Neural cell (in vitro differentiated cells): Measurements from ENCODE around the gene HOXC5.

Experiments used
- CTCF ChIP-seq: fragments of 450-650 bp; IDR thresholded peaks from 2 replicates; pipeline ENCODE4 v1.5.1; 2014; ENCODE audit warnings: antibody characterized with exemption, mild to moderate bottlenecking, moderate library complexity; ENCODE audit not compliant: poor library complexity, severe bottlenecking
- EP300 ChIP-seq: fragments of 450-650 bp; conservative IDR thresholded peaks from 2 replicates; pipeline ENCODE4 v1.6.1; 2014; ENCODE audit warnings: antibody characterized with exemption, mild to moderate bottlenecking, moderate library complexity; ENCODE audit not compliant: poor library complexity, severe bottlenecking
- MXI1 ChIP-seq: fragments of 450-650 bp; conservative IDR thresholded peaks from 2 replicates; pipeline ENCODE4 v1.6.1; 2014; ENCODE audit warnings: antibody characterized with exemption, mild to moderate bottlenecking; ENCODE audit not compliant: poor library complexity, severe bottlenecking
- REST ChIP-seq: IDR thresholded peaks from 2 replicates; pipeline ENCODE4 v1.6.1; 2012; ENCODE audit warnings: borderline replicate concordance

- TF ChIP-seq CTCF = no peak
- TF ChIP-seq MXI1 = no peak
- no peak for TF ChIP-seq REST
- TF ChIP-seq EP300 = no peak
Measured at GRCh38 chr12:53993162-53994008, 39.5 kb upstream of the HOXC5 start.
